ENCODE data around the gene SHF. TPM values are rescaled to one million over a fixed set of nuclear protein-coding genes. Genes with fewer than 3 reads are reported as not detected.
A peak's percentile ranks its signal among the peaks of the same experiment; 100 is the strongest.

The SHF gene
- total RNA-seq, 1 donor from 2014 or later, result 34.6 TPM

- H3K4me1 Mint-ChIP-seq, result peaks cover 29% of the 10 kb centered on the region
- TF ChIP-seq, protein P1, sequence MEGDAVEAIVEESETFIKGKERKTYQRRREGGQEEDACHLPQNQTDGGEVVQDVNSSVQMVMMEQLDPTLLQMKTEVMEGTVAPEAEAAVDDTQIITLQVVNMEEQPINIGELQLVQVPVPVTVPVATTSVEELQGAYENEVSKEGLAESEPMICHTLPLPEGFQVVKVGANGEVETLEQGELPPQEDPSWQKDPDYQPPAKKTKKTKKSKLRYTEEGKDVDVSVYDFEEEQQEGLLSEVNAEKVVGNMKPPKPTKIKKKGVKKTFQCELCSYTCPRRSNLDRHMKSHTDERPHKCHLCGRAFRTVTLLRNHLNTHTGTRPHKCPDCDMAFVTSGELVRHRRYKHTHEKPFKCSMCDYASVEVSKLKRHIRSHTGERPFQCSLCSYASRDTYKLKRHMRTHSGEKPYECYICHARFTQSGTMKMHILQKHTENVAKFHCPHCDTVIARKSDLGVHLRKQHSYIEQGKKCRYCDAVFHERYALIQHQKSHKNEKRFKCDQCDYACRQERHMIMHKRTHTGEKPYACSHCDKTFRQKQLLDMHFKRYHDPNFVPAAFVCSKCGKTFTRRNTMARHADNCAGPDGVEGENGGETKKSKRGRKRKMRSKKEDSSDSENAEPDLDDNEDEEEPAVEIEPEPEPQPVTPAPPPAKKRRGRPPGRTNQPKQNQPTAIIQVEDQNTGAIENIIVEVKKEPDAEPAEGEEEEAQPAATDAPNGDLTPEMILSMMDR (IDR thresholded peaks at IDR 0.05; ENCODE audit: unreplicated experiment), result no peak
- no peaks in the 10 kb centered on the region for H3K9me3 Mint-ChIP-seq
- no peaks in the 10 kb centered on the region for H3K27me3 Mint-ChIP-seq (ENCODE audit: low read depth)
- H3K27ac Mint-ChIP-seq, result peak overlapping the region; percentile 80
- DNase-seq (ENCODE audit: low spot score in 2 of 2, unreplicated experiment in 2 of 2), result no peak
- H3K36me3 Mint-ChIP-seq, result no peaks in the 10 kb centered on the region
- H3K4me3 Mint-ChIP-seq, result no peak overlapping the region
Observed at GRCh38 chr15:45169608-45170480, 17.9 kb downstream of the SHF start.

GRCh38 chr15:45168751-45169551 lies 18.8 kb downstream of the SHF start:
- no peaks in the 10 kb centered on the region for H3K9me3 Mint-ChIP-seq
- H3K4me3 Mint-ChIP-seq, result no peak overlapping the region
- peaks cover 29% of the 10 kb centered on the region for H3K4me1 Mint-ChIP-seq
- H3K36me3 Mint-ChIP-seq, result no peaks in the 10 kb centered on the region
- no peaks in the 10 kb centered on the region for H3K27me3 Mint-ChIP-seq (ENCODE audit: low read depth)
- H3K27ac Mint-ChIP-seq, result peak overlapping the region; percentile 80
- DNase-seq (ENCODE audit: low spot score in 2 of 2, unreplicated experiment in 2 of 2), result no peak
- TF ChIP-seq, protein P1 (IDR thresholded peaks at IDR 0.05; ENCODE audit: unreplicated experiment), result no peak

DNA sequence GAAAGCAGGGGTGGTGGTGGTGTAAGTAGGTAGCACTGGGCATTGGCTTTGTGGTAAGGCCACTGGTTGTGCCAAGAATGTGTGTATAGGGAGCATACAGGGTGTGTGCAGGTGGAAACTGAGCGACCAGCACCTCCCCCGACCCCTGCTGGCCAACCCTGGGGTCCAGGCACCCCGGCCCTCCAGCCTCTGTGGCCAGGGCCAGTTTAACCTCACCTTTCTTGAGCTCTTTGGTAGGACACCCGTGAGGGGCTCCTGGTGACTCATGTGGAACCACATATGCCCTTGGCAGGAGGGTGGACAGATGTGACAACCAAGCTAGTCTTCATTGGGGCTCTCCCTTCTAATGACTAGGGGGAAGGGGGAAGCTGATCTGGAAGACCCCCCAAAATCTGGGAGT lies 19.5 kb downstream of the SHF start:
- TF ChIP-seq, protein P1 (IDR thresholded peaks at IDR 0.05; ENCODE audit: unreplicated experiment), result no peak

GRCh38 chr15:45167631-45168205 lies 20.0 kb downstream of the SHF start:
- TF ChIP-seq, protein P1 (IDR thresholded peaks at IDR 0.05; ENCODE audit: unreplicated experiment), result no peak
- Mint-ChIP-seq H3K36me3 (no peaks in the 10 kb centered on the region), H3K4me1 (peaks cover 34% of the 10 kb centered on the region), H3K9me3 (no peaks in the 10 kb centered on the region), H3K27ac (peak overlapping the region; percentile 91), H3K27me3 (ENCODE audit: low read depth) (no peaks in the 10 kb centered on the region), H3K4me3 (peak overlapping the region; percentile 58)
- no peak for DNase-seq (ENCODE audit: low spot score in 2 of 2, unreplicated experiment in 2 of 2)

More for the DNA sequence above, 19.5 kb downstream of the SHF start:
- Mint-ChIP-seq H3K36me3 (no peaks in the 10 kb centered on the region), H3K27ac (peak overlapping the region; percentile 91), H3K27me3 (ENCODE audit: low read depth) (no peaks in the 10 kb centered on the region), H3K4me1 (peaks cover 29% of the 10 kb centered on the region), H3K9me3 (no peaks in the 10 kb centered on the region), H3K4me3 (no peak overlapping the region)
- no peak for DNase-seq (ENCODE audit: low spot score in 2 of 2, unreplicated experiment in 2 of 2)

GRCh38 chr15:45166834-45167630 lies 20.7 kb downstream of the SHF start:
- peaks cover 37% of the 10 kb centered on the region for H3K4me1 Mint-ChIP-seq
- DNase-seq (ENCODE audit: low spot score in 2 of 2, unreplicated experiment in 2 of 2), result peak; percentile 77 to 87
- no peaks in the 10 kb centered on the region for H3K36me3 Mint-ChIP-seq
- no peaks in the 10 kb centered on the region for H3K27me3 Mint-ChIP-seq (ENCODE audit: low read depth)
- H3K27ac Mint-ChIP-seq, result peak overlapping the region; percentile 91
- peak overlapping the region; percentile 58 for H3K4me3 Mint-ChIP-seq
- TF ChIP-seq, protein P1 (IDR thresholded peaks at IDR 0.05; ENCODE audit: unreplicated experiment), result peak; percentile 35
- H3K9me3 Mint-ChIP-seq, result no peaks in the 10 kb centered on the region
